Measurements from ENCODE around the gene MRAP.
"Not testable (repeated sequence)": the region's sequence is repeated elsewhere in the genome, so short reads cannot be mapped to it uniquely, and the experiment has no call there.

The MRAP gene

DNA sequence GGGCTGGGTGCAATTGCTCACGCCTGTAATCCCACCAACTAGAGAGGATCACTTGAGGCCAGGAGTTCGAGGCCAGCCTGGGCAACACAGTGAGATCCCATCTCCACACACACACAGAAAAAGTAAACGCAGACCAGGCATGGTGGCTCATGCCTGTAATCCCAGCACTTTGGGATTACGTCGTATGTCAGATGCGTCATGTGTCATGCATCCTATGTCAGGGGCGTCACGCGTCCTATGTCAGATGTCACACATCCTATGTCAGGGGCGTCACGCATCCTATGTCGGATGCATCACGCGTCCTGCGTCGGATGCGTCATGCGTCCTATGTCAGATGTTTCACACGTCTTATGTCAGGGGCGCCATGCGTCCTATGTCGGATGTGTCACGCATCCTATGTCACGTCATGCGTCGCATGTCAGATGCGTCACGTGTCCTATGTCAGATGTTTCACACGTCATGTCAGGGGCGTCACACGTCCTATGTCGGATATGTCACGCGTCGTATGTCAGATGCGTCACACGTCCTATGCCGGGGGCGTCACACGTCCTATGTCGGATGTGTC lies 1.5 kb downstream of the MRAP start:
- no peak for DNase-seq (ENCODE audit: low read depth)

DNA sequence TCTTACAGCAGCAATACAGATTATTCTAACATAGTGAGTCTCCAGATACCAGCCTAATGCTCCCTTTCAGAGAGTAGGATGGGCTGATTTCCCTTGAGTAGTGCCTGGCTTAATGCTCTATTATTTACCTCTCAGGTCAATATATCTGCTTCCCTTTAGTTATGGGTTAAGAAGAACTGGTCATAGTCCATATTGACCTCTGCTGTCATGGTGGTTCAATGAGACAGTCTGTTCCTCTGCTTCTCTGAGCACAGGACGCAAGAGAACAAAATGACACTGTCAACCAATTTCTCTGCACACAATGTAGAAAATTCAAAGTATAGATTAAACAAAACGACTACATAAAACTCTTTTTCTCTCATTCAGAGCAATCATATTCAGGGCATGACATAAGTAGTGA lies 2.9 kb downstream of the MRAP start:
- no peak for DNase-seq (ENCODE audit: low read depth)

DNA sequence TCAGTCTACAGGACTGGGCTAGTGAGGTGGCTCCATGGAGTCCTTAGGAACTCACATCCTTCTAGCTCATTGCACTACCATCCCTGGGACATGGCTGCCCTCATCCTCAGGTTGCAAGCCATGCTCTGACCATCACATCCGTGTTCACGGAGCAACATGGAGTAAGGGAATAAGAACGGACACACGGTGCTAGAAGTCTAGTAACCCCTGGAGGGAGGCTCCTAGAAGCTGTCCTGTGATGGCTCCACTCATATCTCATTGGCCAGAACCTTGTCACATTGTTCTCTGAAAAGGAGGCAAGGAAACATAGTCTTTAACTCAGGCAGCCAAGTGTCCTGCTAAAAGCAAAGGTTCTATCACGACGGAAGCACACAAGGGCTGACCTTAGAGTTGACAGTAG lies 3.9 kb downstream of the MRAP start:
- DNase-seq (ENCODE audit: low read depth): no peak

DNA sequence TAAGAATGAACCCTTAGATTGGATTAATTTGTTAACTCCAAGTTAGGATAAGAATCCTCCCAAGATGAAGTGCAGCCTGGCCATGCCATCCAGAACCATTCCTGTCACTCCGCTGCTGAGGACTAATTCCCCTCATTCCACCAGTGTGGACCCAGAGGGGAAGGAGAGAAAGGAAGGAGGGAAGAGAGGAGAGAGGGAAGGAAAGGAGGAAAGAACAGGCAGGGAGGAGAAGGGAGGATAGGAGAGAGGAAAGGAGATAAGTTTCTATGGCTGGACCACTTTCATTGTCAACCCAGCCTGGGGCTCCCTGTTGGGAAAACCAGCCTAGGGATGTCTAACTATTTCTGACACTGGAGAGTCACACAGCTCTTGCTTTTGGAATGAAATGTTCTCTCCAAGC lies 4.7 kb downstream of the MRAP start:
- no peak for DNase-seq (ENCODE audit: low read depth)

DNA sequence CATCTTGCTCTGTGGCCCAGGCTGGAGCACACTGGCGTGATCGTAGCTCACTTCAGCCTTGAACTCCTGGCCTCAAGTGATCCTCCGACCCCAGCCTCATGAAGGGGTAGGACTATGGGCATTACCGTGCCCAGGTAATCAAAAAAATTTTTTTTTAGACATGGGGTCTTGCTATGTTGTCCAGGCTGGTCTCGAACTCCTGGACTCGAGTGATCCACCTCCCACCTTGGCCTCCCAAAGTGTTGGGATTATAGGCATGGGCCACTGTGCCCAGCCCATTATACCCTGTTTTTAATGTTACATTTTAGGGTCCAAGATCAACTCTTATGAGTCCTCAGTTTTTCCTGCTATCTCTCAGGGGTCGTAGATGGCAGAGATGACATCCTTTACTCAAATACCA lies 6.3 kb downstream of the MRAP start:
- DNase-seq (ENCODE audit: low read depth): no peak

DNA sequence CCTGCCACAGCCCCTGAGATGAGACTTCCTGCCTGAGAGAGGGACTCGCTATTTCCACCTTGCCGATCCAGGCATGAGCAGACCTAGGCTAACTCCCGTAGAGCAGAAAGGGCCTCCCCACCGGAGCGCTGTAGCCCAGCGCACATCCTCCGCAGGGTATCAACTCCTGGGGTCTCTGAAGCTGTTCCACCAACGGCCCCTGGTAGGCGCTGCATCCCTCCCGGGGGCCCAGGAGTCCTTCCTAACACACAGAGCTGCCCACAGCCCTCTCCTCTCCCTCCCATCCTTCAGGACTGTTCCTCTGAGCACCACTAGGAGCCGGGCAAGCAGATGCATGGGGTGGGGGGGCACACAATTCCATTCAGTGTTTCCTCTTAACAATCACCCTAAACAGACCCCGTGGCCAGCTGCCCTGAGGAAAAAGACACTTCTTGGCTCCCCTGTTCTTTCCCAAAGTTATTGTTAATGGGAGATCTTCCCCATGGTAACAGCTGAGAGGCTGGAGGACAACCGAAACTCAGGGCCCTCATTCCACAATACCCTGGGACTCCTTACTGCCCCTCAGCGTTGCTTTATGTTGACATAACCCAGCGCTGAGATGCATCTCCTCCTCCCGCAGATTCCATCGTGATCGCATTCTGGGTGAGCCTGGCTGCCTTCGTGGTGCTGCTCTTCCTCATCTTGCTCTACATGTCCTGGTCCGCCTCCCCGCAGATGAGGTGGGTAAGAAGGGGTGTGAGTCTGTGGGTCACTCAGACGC lies 7.5 kb downstream of the MRAP start:
- DNase-seq (ENCODE audit: low read depth): no peak

DNA sequence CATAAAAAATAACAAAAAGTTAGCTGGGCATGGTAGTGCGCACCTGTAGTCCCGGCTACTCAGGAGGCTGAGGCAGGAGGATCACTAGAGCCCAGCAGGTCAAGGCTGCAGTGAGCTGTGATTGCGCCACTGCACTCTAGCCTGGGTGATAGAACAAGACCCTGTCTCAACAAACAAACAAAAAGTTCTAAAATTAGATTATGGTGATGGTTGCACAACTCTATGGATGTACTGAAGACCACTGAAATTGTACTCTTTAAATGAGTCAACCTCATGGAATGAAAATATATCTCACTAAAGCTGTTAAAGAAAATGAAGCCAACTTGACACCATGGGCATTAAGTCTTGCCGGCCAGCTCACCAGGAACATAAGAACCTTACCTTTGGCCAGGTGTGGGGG lies 9.1 kb downstream of the MRAP start:
- no peak for DNase-seq (ENCODE audit: low read depth)

DNA sequence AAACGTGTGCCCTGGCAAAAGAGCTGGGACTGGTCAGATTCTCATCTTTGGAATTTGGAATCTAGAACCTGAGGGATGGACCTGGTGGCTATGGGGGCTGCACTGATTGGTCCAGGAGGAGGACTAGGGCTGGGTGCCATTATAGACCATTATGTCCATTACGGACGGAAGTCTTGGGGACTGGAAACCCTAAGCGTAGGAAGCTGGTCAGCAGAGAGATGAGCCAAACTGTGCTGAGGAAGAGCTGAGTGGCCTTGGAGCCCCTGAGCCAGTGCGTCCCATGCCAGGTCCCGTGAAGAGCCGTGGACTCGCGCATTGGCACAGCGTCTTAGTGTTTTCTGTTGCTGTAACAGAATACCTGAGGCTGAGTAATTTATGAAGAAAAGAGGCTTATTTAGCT lies 10.0 kb downstream of the MRAP start:
- no peak for DNase-seq (ENCODE audit: low read depth)

DNA sequence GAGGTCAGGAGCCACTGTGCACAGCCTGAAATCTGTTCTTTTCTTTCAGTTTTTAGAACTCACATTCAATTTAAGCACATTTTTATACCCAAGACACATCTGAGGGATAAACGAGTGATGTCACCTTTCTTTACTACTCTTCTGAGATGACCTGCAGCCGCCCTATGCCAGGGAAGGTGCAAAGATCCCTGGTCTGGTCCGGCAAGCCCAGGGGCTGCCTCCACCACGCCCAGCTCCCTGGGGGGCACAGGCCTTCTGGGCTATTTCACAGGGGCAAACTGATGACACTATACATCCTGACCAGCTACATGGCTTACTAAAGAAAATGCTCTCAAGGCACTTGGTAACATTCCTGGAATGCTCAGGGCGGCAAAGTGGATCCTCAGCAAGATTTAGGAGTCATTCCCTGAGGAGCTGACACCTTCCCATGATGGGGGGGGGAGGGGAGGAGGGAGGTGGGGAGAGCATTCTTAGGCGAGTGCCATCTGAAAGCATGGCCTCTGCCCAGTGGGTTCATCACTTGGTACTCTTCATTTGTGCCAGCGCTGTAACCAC lies 11.3 kb downstream of the MRAP start:
- no peak for DNase-seq (ENCODE audit: low read depth)

DNA sequence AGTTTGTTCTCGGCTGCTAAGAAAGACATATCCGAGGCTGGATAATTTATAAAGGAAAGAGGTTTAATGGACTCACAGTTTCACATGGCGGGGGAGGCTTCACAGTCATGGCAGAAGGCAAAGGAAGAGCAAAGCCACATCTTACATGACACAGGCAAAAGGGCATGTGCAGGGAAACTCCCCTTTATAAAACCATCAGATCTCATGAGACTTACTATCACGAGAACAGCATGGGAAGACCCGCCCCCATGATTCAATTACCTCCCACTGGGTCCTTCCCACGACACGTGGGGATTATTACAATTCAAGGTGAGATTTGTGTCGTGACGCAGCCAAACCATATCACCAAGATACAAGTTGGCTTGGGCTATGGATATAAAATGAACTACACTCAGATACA lies 12.3 kb downstream of the MRAP start:
- not testable (repeated sequence) for DNase-seq (ENCODE audit: low read depth)

DNA sequence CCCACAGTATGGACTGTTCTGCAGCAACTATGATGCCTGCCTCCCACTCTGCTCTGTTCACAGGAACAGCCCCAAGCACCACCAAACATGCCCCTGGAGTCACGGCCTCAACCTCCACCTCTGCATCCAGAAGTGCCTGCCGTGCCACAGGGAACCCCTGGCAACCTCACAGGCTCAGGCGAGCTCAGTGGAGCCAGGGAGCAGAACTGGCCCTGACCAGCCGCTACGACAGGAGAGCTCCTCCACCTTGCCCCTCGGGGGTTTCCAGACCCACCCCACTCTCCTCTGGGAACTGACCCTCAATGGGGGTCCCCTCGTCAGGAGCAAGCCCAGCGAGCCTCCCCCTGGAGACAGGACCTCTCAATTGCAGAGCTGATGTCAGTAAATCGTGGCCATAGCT lies 13.0 kb downstream of the MRAP start:
- DNase-seq (ENCODE audit: low read depth): no peak

DNA sequence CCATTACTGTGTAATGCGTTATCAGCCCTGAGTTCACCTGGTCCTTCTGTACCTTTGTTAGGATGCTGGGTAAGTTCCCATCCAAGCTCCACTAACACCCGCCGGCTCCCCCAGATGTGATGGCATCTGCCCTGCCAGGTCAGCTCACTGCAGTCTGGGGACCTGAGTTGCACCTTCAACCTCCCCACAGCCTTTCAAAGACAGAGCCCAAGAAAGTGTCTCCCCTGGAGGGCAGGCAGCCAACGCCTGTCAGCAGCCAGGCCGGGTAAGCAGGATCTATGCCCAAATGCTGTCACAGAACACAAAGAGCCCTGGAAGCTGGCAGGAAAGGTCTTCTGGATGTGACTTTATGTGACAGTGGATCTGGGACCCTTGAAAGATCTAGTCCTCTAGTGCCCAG lies 13.7 kb downstream of the MRAP start:
- DNase-seq (ENCODE audit: low read depth): no peak

DNA sequence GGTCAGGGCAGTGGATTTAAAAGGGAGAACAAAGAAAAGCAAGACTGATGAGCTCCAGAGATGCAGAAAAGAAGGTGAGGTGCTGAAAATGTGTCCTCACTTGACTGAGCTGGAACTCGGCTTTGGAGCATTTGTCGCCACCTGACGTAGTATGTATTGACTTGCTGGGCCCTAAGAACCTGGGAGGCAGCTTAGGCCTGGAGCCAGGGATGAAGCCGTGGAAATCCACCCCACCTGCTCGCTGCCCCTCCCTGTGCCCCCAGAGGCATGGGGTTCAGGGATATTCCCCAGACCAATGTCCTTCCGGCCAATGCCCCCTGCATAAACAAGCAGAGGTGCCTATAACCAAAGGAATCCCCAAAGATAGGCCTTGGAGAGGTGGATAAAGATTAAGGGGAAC lies 14.3 kb downstream of the MRAP start:
- DNase-seq (ENCODE audit: low read depth): no peak

DNA sequence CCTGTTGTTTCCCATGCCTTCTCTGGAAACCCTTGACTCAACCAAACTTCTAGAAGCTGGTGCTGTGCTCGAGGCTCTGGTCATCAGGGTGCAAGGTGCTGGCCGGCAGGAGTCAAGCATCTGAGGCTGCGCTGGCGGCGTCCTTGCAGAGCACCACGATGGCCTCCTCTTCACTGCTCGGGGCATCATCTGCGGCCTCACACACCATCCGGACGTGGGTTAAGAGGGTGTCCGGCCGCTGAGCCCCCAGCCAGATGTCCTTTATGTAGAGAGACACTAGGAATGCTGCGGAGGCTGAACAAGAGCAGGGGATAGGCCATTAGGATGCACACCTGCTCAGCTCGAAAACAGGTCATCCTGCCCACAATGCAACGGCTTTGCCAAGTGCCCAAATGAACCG lies 16.2 kb downstream of the MRAP start:
- no peak for DNase-seq (ENCODE audit: low read depth)

DNA sequence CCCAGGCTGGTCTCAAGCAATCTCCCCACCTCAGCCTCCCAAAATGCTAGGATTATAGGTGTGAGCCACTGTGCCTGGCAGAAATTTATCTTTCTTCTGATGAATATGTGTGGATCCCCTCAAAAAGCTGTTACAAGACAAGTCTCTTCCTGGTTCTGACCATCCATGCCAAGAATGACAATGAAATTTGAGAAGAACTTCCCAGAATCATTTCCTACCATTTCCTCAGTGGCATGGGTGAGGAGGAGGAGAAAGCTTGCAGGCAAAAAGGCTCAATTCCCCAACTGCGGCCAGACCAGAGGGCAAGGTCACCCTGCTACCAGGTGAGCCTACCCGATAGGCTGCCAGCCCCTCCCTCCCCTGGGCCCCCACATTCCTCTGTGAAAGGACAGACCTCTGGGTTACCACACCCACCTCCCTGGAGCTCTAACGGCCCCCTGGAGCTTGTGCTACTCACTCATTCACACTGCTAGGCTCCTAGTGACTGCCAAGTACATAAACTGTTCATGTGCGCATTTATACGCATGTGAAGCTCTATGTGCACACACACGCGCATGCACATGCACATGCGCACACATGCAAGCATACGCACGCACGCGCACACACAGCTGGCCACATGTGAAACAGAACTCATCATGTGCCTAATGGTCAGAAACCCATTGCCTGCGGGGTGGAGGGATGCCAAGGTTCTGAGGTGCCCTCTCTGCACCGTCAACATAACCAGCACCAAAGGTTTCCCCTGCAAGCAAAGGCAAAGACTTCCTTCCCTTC lies 17.0 kb downstream of the MRAP start:
- no peak for DNase-seq (ENCODE audit: low read depth)

DNA sequence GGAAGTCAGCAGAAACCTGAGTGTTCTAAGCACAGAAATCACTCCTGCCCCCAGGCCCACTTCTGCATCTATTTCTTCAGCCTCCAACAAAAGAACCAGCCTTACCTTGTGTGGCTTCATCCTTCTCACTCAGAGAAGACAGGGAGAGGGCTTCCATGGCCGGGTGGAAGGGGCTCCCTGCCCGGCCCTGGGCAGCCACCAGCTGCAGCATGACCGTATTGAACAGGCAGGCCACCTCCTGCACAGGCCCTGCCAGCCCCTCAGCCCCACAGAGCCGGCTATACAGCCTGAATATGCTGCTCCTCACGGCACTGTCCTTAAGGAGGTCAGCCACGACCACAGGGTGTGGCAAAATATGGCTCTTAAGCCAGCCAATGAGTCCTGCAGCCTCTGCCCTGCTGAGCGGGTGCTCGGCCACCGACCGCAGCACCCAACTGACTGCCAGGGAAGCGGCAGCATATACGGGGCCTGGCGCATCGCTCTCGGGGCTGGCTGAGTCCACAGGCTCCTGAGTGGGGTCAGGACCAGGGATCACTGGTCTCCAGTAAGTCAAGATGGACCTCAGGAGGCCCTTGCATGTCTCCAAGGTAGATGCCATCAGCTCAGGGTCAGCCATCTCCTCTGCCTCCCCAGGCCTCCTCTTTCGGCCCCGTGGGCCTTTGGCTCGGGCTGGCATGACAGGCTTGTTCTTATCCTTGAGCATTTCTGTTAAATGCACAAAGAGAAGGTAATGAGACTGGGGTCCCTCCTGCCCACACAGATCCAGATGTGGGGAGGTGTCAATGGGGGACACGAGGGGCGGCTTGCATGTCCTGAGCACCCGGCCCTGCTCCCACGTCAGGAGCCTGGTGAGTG lies 17.9 kb downstream of the MRAP start:
- no peak for DNase-seq (ENCODE audit: low read depth)

DNA sequence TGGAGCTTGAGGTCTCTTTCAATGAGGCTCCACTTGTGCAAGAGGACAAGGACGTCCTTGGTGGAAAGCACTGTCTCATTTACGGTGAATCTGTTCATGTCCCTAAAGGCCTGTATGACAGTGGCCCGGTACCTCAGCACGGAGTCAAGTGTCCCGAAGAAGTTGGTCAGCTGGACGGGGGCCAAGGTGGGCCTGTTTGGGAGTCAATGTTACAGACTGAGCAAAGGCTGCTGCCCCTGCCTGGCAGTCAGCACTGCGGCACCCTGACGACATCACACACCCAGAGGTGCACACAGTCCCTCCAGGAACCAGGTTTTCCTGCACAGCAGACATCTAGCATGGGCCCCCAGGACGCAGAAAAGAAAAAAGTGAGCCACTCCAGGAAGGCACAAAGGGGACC lies 19.1 kb downstream of the MRAP start:
- no peak for DNase-seq (ENCODE audit: low read depth)

DNA sequence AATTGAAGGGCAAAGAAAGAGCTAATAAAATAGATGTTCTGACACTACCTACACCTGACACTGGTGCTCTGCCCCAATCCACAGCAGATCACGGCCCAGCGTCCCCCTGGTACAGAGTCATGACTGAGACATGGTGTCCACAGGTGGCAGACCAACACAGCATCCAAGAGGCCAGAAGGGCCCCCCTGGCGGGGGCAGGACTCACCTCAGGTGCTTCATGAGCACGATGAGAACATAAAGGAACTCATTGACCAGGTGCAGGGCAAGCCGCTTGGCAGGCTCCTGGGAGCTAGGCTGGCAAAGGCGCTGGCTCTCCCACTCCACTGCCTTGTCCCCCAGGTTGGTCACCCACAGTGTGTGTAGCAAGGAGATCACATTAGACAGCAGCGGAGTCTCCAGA lies 20.4 kb downstream of the MRAP start:
- DNase-seq (ENCODE audit: low read depth): no peak

DNA sequence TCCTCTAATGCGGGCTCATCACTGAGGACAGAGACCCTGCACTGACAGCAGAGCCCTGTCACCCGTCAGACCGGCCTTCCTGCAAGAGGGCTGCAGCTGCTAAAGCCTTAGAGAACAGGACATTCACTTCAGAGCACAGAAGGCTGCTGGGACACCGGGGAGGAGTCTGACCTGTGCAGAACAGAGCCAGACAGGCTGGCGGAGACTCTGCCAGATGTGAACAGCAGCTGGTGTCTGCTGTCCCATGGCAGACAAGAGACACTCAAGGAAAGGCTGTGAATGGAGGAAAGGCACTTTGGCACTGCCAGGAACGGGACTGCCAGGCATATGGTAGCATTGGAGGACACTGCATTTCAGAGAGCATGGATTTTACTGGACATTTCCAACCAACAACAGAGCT lies 21.4 kb downstream of the MRAP start:
- no peak for DNase-seq (ENCODE audit: low read depth)

DNA sequence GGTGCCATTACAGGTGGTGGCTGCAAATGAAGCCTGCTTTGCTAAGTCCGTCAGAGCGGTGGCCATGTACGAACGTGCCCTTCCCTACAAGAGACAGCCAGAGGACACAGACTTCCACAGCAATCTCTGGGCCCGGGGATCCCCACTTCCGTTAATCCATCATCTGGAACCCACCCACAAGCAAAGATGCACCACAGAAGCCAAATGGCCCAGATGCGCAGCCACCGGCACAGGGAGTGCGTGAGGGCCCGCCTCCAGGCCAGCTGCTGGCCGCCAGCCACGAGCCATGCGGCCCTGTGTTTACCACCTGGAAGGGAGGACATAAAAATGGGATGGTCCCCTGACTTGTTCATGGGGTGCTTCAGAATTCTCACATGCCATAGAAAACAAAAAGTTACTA lies 22.1 kb downstream of the MRAP start:
- DNase-seq (ENCODE audit: low read depth): no peak

DNA sequence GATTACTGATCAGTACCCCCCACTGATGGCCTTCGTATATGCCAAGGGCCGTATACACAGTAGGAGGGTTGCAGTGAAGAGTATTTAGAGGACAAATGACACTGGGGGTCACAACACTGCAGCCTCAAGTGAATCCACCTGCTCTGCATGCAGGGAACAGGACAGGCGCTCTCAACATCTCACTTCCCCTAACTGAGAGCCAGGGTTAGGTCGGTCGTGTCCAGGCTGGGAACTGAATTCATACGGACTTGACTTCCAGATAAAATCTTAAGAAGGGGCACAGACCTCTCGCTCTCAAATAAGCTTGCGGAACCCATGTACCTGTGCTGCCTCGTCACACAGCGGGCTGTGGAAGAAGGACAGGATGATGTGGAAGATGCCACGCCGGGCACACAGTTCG lies 22.8 kb downstream of the MRAP start:
- no peak for DNase-seq (ENCODE audit: low read depth)

DNA sequence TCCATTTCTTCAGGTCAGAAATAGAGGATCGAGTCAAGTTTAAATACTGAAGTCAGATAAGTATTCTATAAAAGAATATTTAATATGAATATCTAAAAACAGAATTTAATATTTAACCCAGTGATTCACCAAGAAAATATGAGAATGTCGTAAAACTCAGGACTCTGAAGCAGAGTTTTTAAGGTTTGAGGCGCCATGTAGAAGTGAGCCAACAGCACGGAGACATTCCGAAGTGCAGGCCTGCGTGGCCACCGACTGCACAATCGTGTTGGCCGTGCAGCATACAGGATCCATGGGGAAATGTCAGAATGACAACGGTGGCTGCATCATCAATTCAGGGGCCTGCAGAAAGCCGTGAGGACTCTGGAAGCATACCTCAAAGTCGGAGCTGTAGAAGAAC lies 23.4 kb downstream of the MRAP start:
- DNase-seq (ENCODE audit: low read depth): no peak
